GM18867 (cell line): ENCODE data around the gene NSA2.
"Not testable (repeated sequence)": the region's sequence is repeated elsewhere in the genome, so short reads cannot be mapped to it uniquely, and the experiment has no call there.

Experiments
- ATAC-seq: cut with Tn5 transposase; IDR thresholded peaks from one replicate; pipeline ENCODE4 v1.9.1; 2021; ENCODE audit warnings: mild to moderate bottlenecking, moderate library complexity; ENCODE audit not compliant: unreplicated experiment

Gene NSA2

GRCh38 chr5:74766849-74767578 lies at the start of gene NSA2, which contains the start of gene GFM2:
TSS of gene NSA2 (plus strand) at chr5:74767249. CDS start at chr5:74767361, 112 bp downstream.
TSS of gene GFM2 (minus strand) at chr5:74767117. CDS start at chr5:74763742, 3,375 bp downstream.
- ATAC-seq, result peak; percentile 91

- ATAC-seq, result no peak
These were observed 49.5 kb upstream of the NSA2 start for GRCh38 chr5:74717596-74717995.

GRCh38 chr5:74722271-74722670 lies 44.8 kb upstream of the NSA2 start:
- ATAC-seq, result no peak

- no peak for ATAC-seq
These were observed 41.7 kb upstream of the NSA2 start for GRCh38 chr5:74725331-74725730.

GRCh38 chr5:74736759-74737158 lies 30.3 kb upstream of the NSA2 start:
- no peak for ATAC-seq

GRCh38 chr5:74738406-74738805 lies 28.6 kb upstream of the NSA2 start:
- no peak for ATAC-seq

GRCh38 chr5:74748742-74749141 lies 18.3 kb upstream of the NSA2 start:
- ATAC-seq, result not testable (repeated sequence)

- ATAC-seq, result no peak
These were observed 5.8 kb upstream of the NSA2 start for GRCh38 chr5:74761241-74761640.

- no peak for ATAC-seq
These were observed 4.5 kb upstream of the NSA2 start for GRCh38 chr5:74762599-74762998.

- ATAC-seq, result no peak
These were observed 3.5 kb upstream of the NSA2 start for GRCh38 chr5:74763504-74763903.

- ATAC-seq, result no peak
These were observed 1.8 kb upstream of the NSA2 start for GRCh38 chr5:74765201-74765600.

GRCh38 chr5:74765929-74766328 lies 1.1 kb upstream of the NSA2 start:
- no peak for ATAC-seq

- peak; percentile 43 for ATAC-seq
These were observed 616 bp upstream of the NSA2 start for GRCh38 chr5:74766418-74766848.

GRCh38 chr5:74767579-74767913 lies 497 bp downstream of the NSA2 start:
- ATAC-seq, result peak; percentile 25

- ATAC-seq, result no peak
These were observed 5.3 kb downstream of the NSA2 start for GRCh38 chr5:74772359-74772758.

GRCh38 chr5:74778609-74779008 lies 11.6 kb downstream of the NSA2 start:
- no peak for ATAC-seq

GRCh38 chr5:74786851-74787250 lies 19.8 kb downstream of the NSA2 start:
- no peak for ATAC-seq

- no peak for ATAC-seq
These were observed 20.4 kb downstream of the NSA2 start for GRCh38 chr5:74787424-74787823.

- not testable (repeated sequence) for ATAC-seq
These were observed 24.6 kb downstream of the NSA2 start for GRCh38 chr5:74791669-74792068.

- ATAC-seq, result no peak
These were observed 32.2 kb downstream of the NSA2 start for GRCh38 chr5:74798977-74799911.

- ATAC-seq, result no peak
These were observed 34.1 kb downstream of the NSA2 start for GRCh38 chr5:74801197-74801596.

GRCh38 chr5:74801941-74802340 lies 34.9 kb downstream of the NSA2 start:
- no peak for ATAC-seq
